Measurements from ENCODE around the gene MYH9. TPM values are rescaled to one million over a fixed set of nuclear protein-coding genes. Genes with fewer than 3 reads are reported as not detected.
"Not testable (repeated sequence)": the region's sequence is repeated elsewhere in the genome, so short reads cannot be mapped to it uniquely, and the experiment has no call there.

MYH9 gene
- total and polyA plus RNA-seq, 7 experiments from 2014 or later = 95.5 to 900 (median 661) TPM

GRCh38 chr22:36251979-36252608 lies 135.7 kb downstream of the MYH9 start:
- H3K27me3 Mint-ChIP-seq; H3K9me3 ChIP-seq (ENCODE audit: control insufficient read depth in 2 of 3, low read length in 3 of 3); H3K36me3 ChIP-seq (ENCODE audit: control insufficient read depth in 2 of 3, insufficient read depth in 3 of 3, low read length in 3 of 3); intact Hi-C loops (cut with micrococcal nuclease); ATAC-seq; DNase-seq; H3K4me3 ChIP-seq (ENCODE audit: low read length); H3K27me3 ChIP-seq (ENCODE audit: control insufficient read depth in 2 of 2, insufficient read depth in 2 of 2, low read length in 2 of 2); H3K27ac ChIP-seq (ENCODE audit: low read depth, low read length): not testable (repeated sequence)
- POLR2A ChIA-PET = interaction anchor here (0.6 to 3.5 kb wide), 4 partner anchors 12 to 235 kb away, joined by 3 to 24 read pairs (median 3); partner anchors contain the start of genes APOL2 and APOL3
- Mint-ChIP-seq H3K36me3 (peaks cover 9 to 18% (median 14%) of the 10 kb centered on the region in 5 donors), H3K9me3 (peaks cover 0 to 12% (median 3%) of the 10 kb centered on the region in 11 donors), H3K4me3 (peak overlapping the region; percentile 85 to 99 (median 96)), H3K27ac (peak overlapping the region; percentile 8 to 98 (median 93)), H3K4me1 (peaks cover 29 to 52% (median 41%) of the 10 kb centered on the region in 7 donors)
- H3K4me1 ChIP-seq (ENCODE audit: control insufficient read depth in 2 of 2, insufficient read depth in 2 of 2, low read length in 2 of 2) = peaks cover 11 to 24% of the 10 kb centered on the region in 2 donors
- CTCF ChIA-PET = interaction anchor here (1.3 to 1.9 kb wide), 2 partner anchors 13 to 26 kb away, joined by 4 to 11 read pairs; partner anchors contain the start of gene APOL2

DNA sequence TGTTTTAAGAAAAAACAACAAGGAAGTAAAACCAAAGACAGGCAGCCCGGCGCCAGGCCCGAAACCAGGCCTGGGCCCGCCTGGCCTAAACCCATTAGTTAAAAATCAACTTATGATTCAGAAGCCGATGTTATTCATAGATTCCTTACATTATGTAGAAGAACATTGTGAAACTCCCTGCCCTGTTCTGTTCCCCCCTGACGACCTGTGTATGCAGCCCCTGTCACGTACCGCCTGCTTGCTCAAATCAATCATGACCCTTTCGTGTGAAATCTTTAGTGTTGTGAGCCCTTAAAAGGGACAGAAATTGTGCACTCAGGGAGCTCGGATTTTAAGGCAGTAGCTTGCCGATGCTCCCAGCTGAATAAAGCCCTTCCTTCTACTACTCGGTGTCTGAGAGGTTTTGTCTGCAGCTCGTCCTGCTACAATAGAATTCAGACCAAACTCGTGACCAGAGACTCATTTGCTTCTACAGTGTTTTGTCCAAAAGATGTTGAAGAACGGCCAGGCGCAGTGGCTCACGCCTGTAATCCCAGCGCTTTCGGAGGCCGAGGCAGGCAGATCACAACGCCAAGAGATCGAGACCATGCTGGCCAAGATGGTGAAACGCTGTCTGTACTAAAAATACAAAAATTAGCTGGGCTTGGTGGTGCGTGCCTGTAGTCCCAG lies 137.3 kb downstream of the MYH9 start:
- H3K4me3 ChIP-seq (ENCODE audit: low read length); H3K27ac ChIP-seq (ENCODE audit: low read depth, low read length); ATAC-seq; POLR2A ChIA-PET; DNase-seq; CTCF ChIA-PET; H3K9me3 ChIP-seq (ENCODE audit: control insufficient read depth in 2 of 3, low read length in 3 of 3); H3K27me3 ChIP-seq (ENCODE audit: control insufficient read depth in 2 of 2, insufficient read depth in 2 of 2, low read length in 2 of 2); intact Hi-C loops (cut with micrococcal nuclease); H3K27me3 Mint-ChIP-seq; H3K36me3 ChIP-seq (ENCODE audit: control insufficient read depth in 2 of 3, insufficient read depth in 3 of 3, low read length in 3 of 3); H3K4me3 Mint-ChIP-seq: not testable (repeated sequence)
- Mint-ChIP-seq H3K27ac (peak overlapping the region in 2 of 9 donors; percentile 3 to 4), H3K4me1 (peaks cover 17 to 36% (median 25%) of the 10 kb centered on the region in 7 donors), H3K36me3 (peaks cover 0 to 15% (median 5%) of the 10 kb centered on the region in 5 donors), H3K9me3 (peaks cover 0 to 12% (median 3%) of the 10 kb centered on the region in 11 donors)
- H3K4me1 ChIP-seq (ENCODE audit: control insufficient read depth in 2 of 2, insufficient read depth in 2 of 2, low read length in 2 of 2) = peaks cover 11 to 24% of the 10 kb centered on the region in 2 donors

DNA sequence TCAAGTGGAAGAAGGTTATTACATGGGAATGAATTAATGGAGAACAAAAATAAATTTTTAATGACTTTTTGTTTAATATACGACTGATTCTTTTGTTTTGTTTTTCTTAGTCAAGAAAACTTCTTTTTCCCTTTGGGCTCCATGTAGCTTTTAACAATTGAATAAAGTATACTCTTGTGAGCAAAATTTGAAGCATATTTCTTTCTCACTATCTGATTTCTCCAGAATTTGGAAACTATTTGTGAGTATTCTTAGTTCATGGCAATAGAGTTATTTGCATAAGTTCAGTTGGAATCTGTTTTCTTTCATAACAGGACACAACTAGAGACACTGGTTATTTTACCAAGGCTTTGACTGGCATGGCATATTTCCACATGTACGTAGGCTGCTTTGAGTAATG lies 138.6 kb downstream of the MYH9 start:
- ATAC-seq (no peak), DNase-seq (no peak)
- H3K27me3 ChIP-seq (ENCODE audit: control insufficient read depth in 2 of 2, insufficient read depth in 2 of 2, low read length in 2 of 2) = no peaks in the 10 kb centered on the region
- Mint-ChIP-seq H3K4me3 (no peak overlapping the region), H3K36me3 (peaks cover 0 to 14% (median 5%) of the 10 kb centered on the region in 5 donors), H3K27me3 (no peaks in the 10 kb centered on the region), H3K27ac (no peak overlapping the region), H3K9me3 (peaks cover 0 to 12% (median 3%) of the 10 kb centered on the region in 11 donors), H3K4me1 (peaks cover 15 to 26% (median 18%) of the 10 kb centered on the region in 7 donors)
- H3K4me1 ChIP-seq (ENCODE audit: control insufficient read depth in 2 of 2, insufficient read depth in 2 of 2, low read length in 2 of 2) = peaks cover 8 to 13% of the 10 kb centered on the region in 2 donors
- intact Hi-C loops (cut with micrococcal nuclease) = no loop called here
- H3K9me3 ChIP-seq (ENCODE audit: control insufficient read depth in 2 of 3, low read length in 3 of 3) = no peaks in the 10 kb centered on the region
- H3K36me3 ChIP-seq (ENCODE audit: control insufficient read depth in 2 of 3, insufficient read depth in 3 of 3, low read length in 3 of 3) = no peaks in the 10 kb centered on the region
- H3K4me3 ChIP-seq (ENCODE audit: low read length) = no peak overlapping the region
- ChIA-PET POLR2A (interaction anchor here (0.6 to 0.7 kb wide), 3 partner anchors 10 to 701 kb away, joined by 3 read pairs; partner anchors contain the start of gene APOL2), CTCF (interaction anchor here (1.1 kb wide), 1 partner anchor 9 kb away, joined by 3 read pairs; no protein-coding TSS in a partner anchor)
- no peak overlapping the region for H3K27ac ChIP-seq (ENCODE audit: low read depth, low read length)

DNA sequence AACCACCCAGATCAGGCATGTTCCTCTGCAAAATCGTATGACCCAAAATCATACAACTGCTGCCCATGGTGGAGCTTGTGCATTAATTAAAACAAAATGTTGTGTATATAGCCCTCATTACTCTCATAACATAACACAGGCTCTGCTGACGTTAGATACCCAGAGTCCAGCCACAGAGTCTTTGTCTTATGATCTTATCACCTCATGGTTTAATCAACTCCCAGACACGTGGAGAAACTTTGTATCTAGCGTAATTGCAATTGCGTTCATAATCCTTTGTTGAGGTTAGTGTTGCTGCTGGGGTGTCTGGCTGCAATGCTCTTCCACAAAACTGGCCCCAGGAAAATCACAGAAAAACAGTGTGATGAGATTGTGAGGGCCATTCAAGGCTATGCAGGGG lies 139.8 kb downstream of the MYH9 start:
- peaks cover 0 to 15% (median 6%) of the 10 kb centered on the region in 11 donors for H3K9me3 Mint-ChIP-seq
- no peak overlapping the region for H3K4me3 ChIP-seq (ENCODE audit: low read length)
- H3K36me3 Mint-ChIP-seq = peaks cover 0 to 10% (median 5%) of the 10 kb centered on the region in 5 donors
- peaks cover 0 to 3% of the 10 kb centered on the region in 2 donors for H3K4me1 ChIP-seq (ENCODE audit: control insufficient read depth in 2 of 2, insufficient read depth in 2 of 2, low read length in 2 of 2)
- CTCF ChIA-PET = interaction anchor here (0.7 kb wide), 1 partner anchor 9 kb away, joined by 3 read pairs; no protein-coding TSS in a partner anchor
- H3K27ac Mint-ChIP-seq = no peak overlapping the region
- H3K36me3 ChIP-seq (ENCODE audit: control insufficient read depth in 2 of 3, insufficient read depth in 3 of 3, low read length in 3 of 3) = no peaks in the 10 kb centered on the region
- H3K9me3 ChIP-seq (ENCODE audit: control insufficient read depth in 2 of 3, low read length in 3 of 3) = no peaks in the 10 kb centered on the region
- peaks cover 0 to 6% (median 0%) of the 10 kb centered on the region in 5 donors for H3K27me3 Mint-ChIP-seq
- intact Hi-C loops (cut with micrococcal nuclease) = no loop called here
- H3K4me1 Mint-ChIP-seq = peaks cover 5 to 15% (median 6%) of the 10 kb centered on the region in 7 donors
- DNase-seq (no peak), ATAC-seq (no peak)
- no peak overlapping the region for H3K27ac ChIP-seq (ENCODE audit: low read depth, low read length)
- POLR2A ChIA-PET = no interaction called here
- no peaks in the 10 kb centered on the region for H3K27me3 ChIP-seq (ENCODE audit: control insufficient read depth in 2 of 2, insufficient read depth in 2 of 2, low read length in 2 of 2)
- no peak overlapping the region for H3K4me3 Mint-ChIP-seq

DNA sequence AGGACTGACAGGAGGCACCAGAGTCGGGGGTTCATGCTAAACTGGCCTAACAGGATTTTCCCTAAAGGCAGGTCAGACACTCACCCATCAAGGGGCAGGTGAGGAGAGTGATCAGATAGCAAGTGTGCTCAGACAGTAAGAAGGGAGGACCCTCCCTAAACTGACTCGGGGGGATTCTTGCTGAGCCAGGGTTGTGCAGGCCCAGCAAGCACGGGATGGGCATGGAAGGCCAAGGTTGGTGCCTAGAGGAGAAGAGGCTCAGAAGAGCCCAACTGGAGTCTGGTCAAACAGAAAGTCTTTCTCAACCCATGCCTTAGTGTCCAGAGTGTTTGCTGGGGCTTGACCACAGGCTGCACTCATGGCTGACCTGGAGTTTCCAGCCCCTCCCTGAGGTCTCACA lies 141.0 kb downstream of the MYH9 start:
- no peaks in the 10 kb centered on the region for H3K4me1 ChIP-seq (ENCODE audit: control insufficient read depth in 2 of 2, insufficient read depth in 2 of 2, low read length in 2 of 2)
- Mint-ChIP-seq H3K4me3 (no peak overlapping the region), H3K27ac (no peak overlapping the region), H3K9me3 (peaks cover 0 to 20% (median 8%) of the 10 kb centered on the region in 11 donors), H3K4me1 (peaks cover 0 to 6% (median 0%) of the 10 kb centered on the region in 7 donors), H3K36me3 (peaks cover 0 to 15% (median 5%) of the 10 kb centered on the region in 5 donors), H3K27me3 (peaks cover 0 to 10% (median 0%) of the 10 kb centered on the region in 5 donors)
- no peaks in the 10 kb centered on the region for H3K27me3 ChIP-seq (ENCODE audit: control insufficient read depth in 2 of 2, insufficient read depth in 2 of 2, low read length in 2 of 2)
- no peak for ATAC-seq
- ChIA-PET POLR2A (no interaction called here), CTCF (interaction anchor here (0.8 kb wide), 1 partner anchor 25 kb away, joined by 4 read pairs; no protein-coding TSS in a partner anchor)
- H3K9me3 ChIP-seq (ENCODE audit: control insufficient read depth in 2 of 3, low read length in 3 of 3) = no peaks in the 10 kb centered on the region
- DNase-seq = no peak
- no peak overlapping the region for H3K4me3 ChIP-seq (ENCODE audit: low read length)
- H3K27ac ChIP-seq (ENCODE audit: low read depth, low read length) = no peak overlapping the region
- H3K36me3 ChIP-seq (ENCODE audit: control insufficient read depth in 2 of 3, insufficient read depth in 3 of 3, low read length in 3 of 3) = no peaks in the 10 kb centered on the region
- intact Hi-C loops (cut with micrococcal nuclease) = no loop called here

DNA sequence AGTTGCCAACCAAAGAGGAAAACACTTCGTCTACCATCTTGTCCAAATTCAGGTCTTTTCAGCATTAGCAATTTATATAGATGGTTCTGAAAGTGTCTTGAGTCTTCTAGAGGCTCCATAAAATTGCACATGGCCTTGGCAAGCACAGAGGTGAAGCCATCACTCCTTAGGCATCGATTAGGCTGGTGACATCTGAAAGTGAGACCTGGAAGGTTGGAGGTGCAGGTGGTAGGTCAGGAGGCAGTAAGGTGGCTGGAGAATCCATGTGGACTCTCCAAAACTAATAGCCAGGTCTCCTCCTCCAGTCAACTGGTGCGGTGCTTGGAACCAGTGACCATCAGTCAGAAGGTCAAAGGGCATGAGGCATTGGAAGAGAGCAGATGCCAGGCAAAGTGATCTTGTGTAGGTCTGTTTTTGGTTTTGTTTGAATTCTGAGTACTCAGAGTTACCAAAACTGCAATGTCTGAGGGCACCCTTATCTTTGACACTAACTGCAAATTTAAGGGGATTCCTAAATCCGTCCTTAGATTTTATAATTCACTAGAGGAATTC lies 141.9 kb downstream of the MYH9 start:
- Mint-ChIP-seq H3K36me3 (peaks cover 0 to 15% (median 5%) of the 10 kb centered on the region in 5 donors), H3K9me3 (peaks cover 0 to 20% (median 8%) of the 10 kb centered on the region in 11 donors), H3K4me1 (peaks cover 0 to 2% (median 0%) of the 10 kb centered on the region in 7 donors), H3K4me3 (no peak overlapping the region), H3K27me3 (peaks cover 0 to 10% (median 0%) of the 10 kb centered on the region in 5 donors), H3K27ac (no peak overlapping the region)
- ATAC-seq (no peak), DNase-seq (peak in 1 of 9 donors; percentile 3)
- Histone ChIP-seq H3K36me3 (ENCODE audit: control insufficient read depth in 2 of 3, insufficient read depth in 3 of 3, low read length in 3 of 3) (no peaks in the 10 kb centered on the region), H3K27ac (ENCODE audit: low read depth, low read length) (no peak overlapping the region), H3K27me3 (ENCODE audit: control insufficient read depth in 2 of 2, insufficient read depth in 2 of 2, low read length in 2 of 2) (no peaks in the 10 kb centered on the region), H3K4me1 (ENCODE audit: control insufficient read depth in 2 of 2, insufficient read depth in 2 of 2, low read length in 2 of 2) (no peaks in the 10 kb centered on the region), H3K4me3 (ENCODE audit: low read length) (no peak overlapping the region), H3K9me3 (ENCODE audit: control insufficient read depth in 2 of 3, low read length in 3 of 3) (no peaks in the 10 kb centered on the region)
- ChIA-PET CTCF (interaction anchor here (0.8 kb wide), 1 partner anchor 25 kb away, joined by 4 read pairs; no protein-coding TSS in a partner anchor), POLR2A (no interaction called here)
- intact Hi-C loops (cut with micrococcal nuclease) = no loop called here
